ENCODE measurements around the gene FUT6.
"Not testable (repeated sequence)": the region's sequence is repeated elsewhere in the genome, so short reads cannot be mapped to it uniquely, and the experiment has no call there.

FUT6 gene

GRCh38 chr19:5847846-5848245 is 8.3 kb upstream of the FUT6 start:
- H3K27ac ChIP-seq (ENCODE audit: low read depth, low read length); H3K23ac ChIP-seq (ENCODE audit: low read length); H3K4me2 ChIP-seq (ENCODE audit: low read length); H4K8ac ChIP-seq (ENCODE audit: low read depth, low read length); H4K91ac ChIP-seq (ENCODE audit: low read depth, low read length); H2AK5ac ChIP-seq (ENCODE audit: low read length); H2AFZ ChIP-seq (ENCODE audit: insufficient read depth, low read length, poor library complexity); H4K12ac ChIP-seq (ENCODE audit: low read depth, low read length); H3K4me1 ChIP-seq (ENCODE audit: control insufficient read depth in 1 of 2, insufficient read depth in 2 of 2, low read length in 2 of 2); H3K36me3 ChIP-seq (ENCODE audit: control insufficient read depth in 1 of 2, insufficient read depth in 2 of 2, low read length in 2 of 2); H3K79me2 ChIP-seq (ENCODE audit: control insufficient read depth, insufficient read depth, low read length, poor library complexity); H2BK5ac ChIP-seq (ENCODE audit: low read depth, low read length, poor library complexity); DNase-seq; H2BK12ac ChIP-seq (ENCODE audit: low read length); H3K18ac ChIP-seq (ENCODE audit: low read length); H3K14ac ChIP-seq (ENCODE audit: low read length); H3K4me3 ChIP-seq (ENCODE audit: low read depth, low read length); H3K9ac ChIP-seq (ENCODE audit: low read length); H3K27me3 ChIP-seq (ENCODE audit: insufficient read depth, low read length); H3K79me1 ChIP-seq (ENCODE audit: low read length); H3K4ac ChIP-seq (ENCODE audit: low read depth, low read length); H3K9me3 ChIP-seq (ENCODE audit: insufficient read depth, low read depth, low read length); H2BK120ac ChIP-seq (ENCODE audit: insufficient read depth, low read length, poor library complexity): not testable (repeated sequence)
- no CpG with 5 or more reads among the region's 10 CpGs for WGBS (ENCODE audit: extremely low coverage, insufficient coverage, insufficient read length)

- H3K23ac ChIP-seq (ENCODE audit: low read length), result no peak overlapping the region
- no peak overlapping the region for H4K91ac ChIP-seq (ENCODE audit: low read depth, low read length)
- no peak overlapping the region for H3K27ac ChIP-seq (ENCODE audit: low read depth, low read length)
- H3K4me1 ChIP-seq (ENCODE audit: control insufficient read depth in 1 of 2, insufficient read depth in 2 of 2, low read length in 2 of 2), result no peaks in the 10 kb centered on the region
- no peak overlapping the region for H3K18ac ChIP-seq (ENCODE audit: low read length)
- no peak overlapping the region for H4K8ac ChIP-seq (ENCODE audit: low read depth, low read length)
- no peak for DNase-seq
- no peak overlapping the region for H2BK120ac ChIP-seq (ENCODE audit: insufficient read depth, low read length, poor library complexity)
- no peaks in the 10 kb centered on the region for H3K36me3 ChIP-seq (ENCODE audit: control insufficient read depth in 1 of 2, insufficient read depth in 2 of 2, low read length in 2 of 2)
- no CpG with 5 or more reads among the region's 24 CpGs for WGBS (ENCODE audit: extremely low coverage, insufficient coverage, insufficient read length)
- no peak overlapping the region for H2AK5ac ChIP-seq (ENCODE audit: low read length)
- H4K12ac ChIP-seq (ENCODE audit: low read depth, low read length), result no peak overlapping the region
- no peak overlapping the region for H3K14ac ChIP-seq (ENCODE audit: low read length)
- no peak overlapping the region for H3K4me3 ChIP-seq (ENCODE audit: low read depth, low read length)
- no peaks in the 10 kb centered on the region for H3K27me3 ChIP-seq (ENCODE audit: insufficient read depth, low read length)
- H3K79me1 ChIP-seq (ENCODE audit: low read length), result no peaks in the 10 kb centered on the region
- H3K9me3 ChIP-seq (ENCODE audit: insufficient read depth, low read depth, low read length), result peaks cover 2% of the 10 kb centered on the region
- no peak overlapping the region for H3K4ac ChIP-seq (ENCODE audit: low read depth, low read length)
- no peak overlapping the region for H2AFZ ChIP-seq (ENCODE audit: insufficient read depth, low read length, poor library complexity)
- H2BK12ac ChIP-seq (ENCODE audit: low read length), result no peak overlapping the region
- H3K9ac ChIP-seq (ENCODE audit: low read length), result no peak overlapping the region
- H2BK5ac ChIP-seq (ENCODE audit: low read depth, low read length, poor library complexity), result no peak overlapping the region
- no peak overlapping the region for H3K4me2 ChIP-seq (ENCODE audit: low read length)
- no peaks in the 10 kb centered on the region for H3K79me2 ChIP-seq (ENCODE audit: control insufficient read depth, insufficient read depth, low read length, poor library complexity)
Measured at GRCh38 chr19:5844456-5845433, 5.2 kb upstream of the FUT6 start.

DNA sequence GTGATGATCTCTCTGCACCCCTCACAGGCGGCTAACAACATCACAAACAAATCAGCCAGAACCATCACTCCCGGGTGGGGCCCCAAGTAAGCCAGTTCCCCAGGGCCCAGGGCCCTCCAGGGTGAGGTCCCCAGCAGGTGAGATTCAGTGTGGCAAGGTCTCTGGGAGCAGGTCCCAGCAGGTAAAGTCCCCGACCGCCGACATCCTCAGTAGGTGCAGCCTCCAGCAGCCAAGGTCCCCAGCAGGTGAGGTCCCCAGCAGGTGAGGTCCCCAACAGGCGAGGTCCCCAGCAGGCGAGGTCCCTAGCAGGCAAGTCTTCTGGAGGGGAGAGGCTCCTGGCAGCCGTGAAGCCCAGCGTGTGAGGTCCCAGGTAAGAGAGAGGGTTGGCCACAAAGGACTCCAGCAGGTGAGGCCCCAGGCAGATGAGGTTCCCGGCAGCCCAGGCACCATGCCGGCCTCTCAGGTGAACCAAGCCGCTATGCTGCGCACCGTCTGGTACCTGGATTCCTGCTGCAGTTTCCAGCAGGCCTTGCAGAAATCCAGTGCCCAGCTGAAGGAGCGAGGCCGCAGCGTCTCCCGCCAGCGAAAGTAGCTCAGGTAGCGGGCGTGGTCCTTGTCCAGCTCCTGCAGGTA is 3.9 kb upstream of the FUT6 start:
- Histone ChIP-seq H3K27ac (ENCODE audit: low read depth, low read length) (no peak overlapping the region), H3K9ac (ENCODE audit: low read length) (no peak overlapping the region), H3K14ac (ENCODE audit: low read length) (no peak overlapping the region), H2AFZ (ENCODE audit: insufficient read depth, low read length, poor library complexity) (no peak overlapping the region), H2AK5ac (ENCODE audit: low read length) (no peak overlapping the region), H3K4me2 (ENCODE audit: low read length) (no peak overlapping the region), H3K79me2 (ENCODE audit: control insufficient read depth, insufficient read depth, low read length, poor library complexity) (no peaks in the 10 kb centered on the region), H3K27me3 (ENCODE audit: insufficient read depth, low read length) (no peaks in the 10 kb centered on the region), H3K4ac (ENCODE audit: low read depth, low read length) (no peak overlapping the region), H3K79me1 (ENCODE audit: low read length) (no peaks in the 10 kb centered on the region), H2BK12ac (ENCODE audit: low read length) (no peak overlapping the region), H3K18ac (ENCODE audit: low read length) (no peak overlapping the region), H3K36me3 (ENCODE audit: control insufficient read depth in 1 of 2, insufficient read depth in 2 of 2, low read length in 2 of 2) (no peaks in the 10 kb centered on the region), H3K23ac (ENCODE audit: low read length) (no peak overlapping the region), H3K4me1 (ENCODE audit: control insufficient read depth in 1 of 2, insufficient read depth in 2 of 2, low read length in 2 of 2) (no peaks in the 10 kb centered on the region), H2BK120ac (ENCODE audit: insufficient read depth, low read length, poor library complexity) (no peak overlapping the region), H4K12ac (ENCODE audit: low read depth, low read length) (no peak overlapping the region), H4K8ac (ENCODE audit: low read depth, low read length) (no peak overlapping the region), H3K9me3 (ENCODE audit: insufficient read depth, low read depth, low read length) (peaks cover 2% of the 10 kb centered on the region), H3K4me3 (ENCODE audit: low read depth, low read length) (no peak overlapping the region), H2BK5ac (ENCODE audit: low read depth, low read length, poor library complexity) (no peak overlapping the region), H4K91ac (ENCODE audit: low read depth, low read length) (no peak overlapping the region)
- WGBS (ENCODE audit: extremely low coverage, insufficient coverage, insufficient read length), result no CpG with 5 or more reads among the region's 21 CpGs
- DNase-seq, result no peak

DNA sequence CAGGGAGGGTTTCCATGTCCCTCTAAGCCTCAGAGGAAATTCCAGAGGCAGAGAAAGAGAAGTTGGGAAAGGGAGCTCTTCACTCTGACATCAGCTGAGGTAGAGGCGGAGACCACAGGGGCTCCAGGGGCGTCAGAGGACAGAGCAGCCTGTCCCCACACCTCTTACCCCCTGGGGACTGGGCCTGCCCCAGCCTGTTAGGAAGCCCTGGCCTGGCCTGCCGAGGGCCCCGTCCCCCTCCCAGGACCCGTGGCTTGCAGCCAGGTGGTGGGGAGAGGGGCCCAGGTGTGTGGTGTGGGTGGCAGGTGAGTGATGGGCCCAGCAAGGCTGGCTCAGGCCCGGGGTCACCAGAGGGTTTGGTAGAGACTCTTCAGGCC is 2.2 kb upstream of the FUT6 start:
- not testable (repeated sequence) for H4K8ac ChIP-seq (ENCODE audit: low read depth, low read length); H3K9ac ChIP-seq (ENCODE audit: low read length); H3K4me2 ChIP-seq (ENCODE audit: low read length); H2BK12ac ChIP-seq (ENCODE audit: low read length); H3K27me3 ChIP-seq (ENCODE audit: insufficient read depth, low read length); H3K4ac ChIP-seq (ENCODE audit: low read depth, low read length); H4K91ac ChIP-seq (ENCODE audit: low read depth, low read length); H3K18ac ChIP-seq (ENCODE audit: low read length); H3K4me3 ChIP-seq (ENCODE audit: low read depth, low read length); H2BK5ac ChIP-seq (ENCODE audit: low read depth, low read length, poor library complexity); H2AFZ ChIP-seq (ENCODE audit: insufficient read depth, low read length, poor library complexity); H3K23ac ChIP-seq (ENCODE audit: low read length); H3K79me1 ChIP-seq (ENCODE audit: low read length); H3K4me1 ChIP-seq (ENCODE audit: control insufficient read depth in 1 of 2, insufficient read depth in 2 of 2, low read length in 2 of 2); H3K9me3 ChIP-seq (ENCODE audit: insufficient read depth, low read depth, low read length); H3K14ac ChIP-seq (ENCODE audit: low read length); DNase-seq; H2BK120ac ChIP-seq (ENCODE audit: insufficient read depth, low read length, poor library complexity); H4K12ac ChIP-seq (ENCODE audit: low read depth, low read length); H2AK5ac ChIP-seq (ENCODE audit: low read length); H3K27ac ChIP-seq (ENCODE audit: low read depth, low read length); H3K79me2 ChIP-seq (ENCODE audit: control insufficient read depth, insufficient read depth, low read length, poor library complexity); H3K36me3 ChIP-seq (ENCODE audit: control insufficient read depth in 1 of 2, insufficient read depth in 2 of 2, low read length in 2 of 2)
- no CpG with 5 or more reads among the region's 6 CpGs for WGBS (ENCODE audit: extremely low coverage, insufficient coverage, insufficient read length)

Data from trophoblast cell (in vitro differentiated cells and primary cell).